Endothelial cell of umbilical vein (primary cell): ENCODE results near the gene TEX13C. TPM values are rescaled to one million over a fixed set of nuclear protein-coding genes. Genes with fewer than 3 reads are reported as not detected.

Experiments used
- Bru-seq: library from RNA; stranded (reverse); fragments of 400-500 nt; gene quantifications from one replicate; lab custom pipeline; 2021; lab: Mats Ljungman, UMichigan
- BruChase-seq, 2 experiments: library from RNA; stranded (reverse); fragments of 400-500 nt; gene quantifications; one replicate each; lab custom pipeline; 2021; lab: Mats Ljungman, UMichigan
- BruUV-seq: library from RNA; stranded (reverse); fragments of 400-500 nt; replicated peaks from 2 replicates; lab custom pipeline; 2021; lab: Mats Ljungman, UMichigan
- CTCF ChIA-PET: fragments of 300-600, 350-600 bp; sonication (Branson Sonifier 250); formaldehyde crosslinking; loops from one replicate; lab custom pipeline; 2021; ENCODE audit warnings: antibody characterized with exemption, inconsistent platforms; lab: Charles Lee
- POLR2A ChIA-PET: fragments of 300-600, 350-600 bp; sonication (Branson Sonifier 250); formaldehyde crosslinking; loops from one replicate; lab custom pipeline; 2021; ENCODE audit warnings: antibody characterized with exemption, inconsistent platforms; lab: Charles Lee
- DNase-seq: peaks from one replicate; pipeline ENCODE4 v3.0.0-alpha.2; 2011; ENCODE audit warnings: low read depth, low spot score
- FAIRE-seq: peaks from 2 replicates; lab custom pipeline; 2011; peaks lifted over from hg19 to GRCh38; lab: Jason Lieb, UNC
- H2AFZ ChIP-seq: 2 replicates; pipeline ENCODE4 v1.6.0; 2012; ENCODE audit warnings: low read depth, low read length, control low read depth, inconsistent platforms
- H3K27ac ChIP-seq: 2 replicates; pipeline ENCODE4 v1.5.1; 2011; ENCODE audit warnings: low read depth, mild to moderate bottlenecking, control low read depth, low read length, moderate library complexity; ENCODE audit not compliant: insufficient read depth
- H3K27me3 ChIP-seq, 2 experiments: 2 replicates each; pipeline versions ENCODE4 v1.6.0 to v1.6.1; 2011; ENCODE audit warnings: low read length in 2 of 2, mixed read lengths in 1 of 2; ENCODE audit not compliant: control insufficient read depth in 2 of 2, insufficient read depth in 2 of 2
- H3K36me3 ChIP-seq, 2 experiments: 2 replicates in 1 of 2; 3 replicates in 1 of 2; pipeline ENCODE4 v1.5.1; 2011; ENCODE audit warnings: low read length in 2 of 2, mild to moderate bottlenecking in 1 of 2, moderate library complexity in 1 of 2; ENCODE audit not compliant: control insufficient read depth in 2 of 2, insufficient read depth in 2 of 2; ENCODE audit errors: extremely low read depth in 1 of 2
- H3K4me1 ChIP-seq: 3 replicates; pipeline ENCODE4 v1.5.1; 2011; ENCODE audit warnings: mild to moderate bottlenecking, low read length; ENCODE audit not compliant: control insufficient read depth, insufficient read depth; ENCODE audit errors: extremely low read depth
- H3K4me2 ChIP-seq: 2 replicates; pipeline ENCODE4 v1.6.1; 2011; ENCODE audit warnings: low read length, control low read depth, mixed read lengths; ENCODE audit not compliant: insufficient read depth
- H3K4me3 ChIP-seq, 3 experiments: fragments of 200-600 bp in 1 of 3; sonication (generic), shearing (Covaris generic) in 1 of 3; replicated peaks in 1 of 3; 2 replicates each; pipeline ENCODE4 v1.5.1; 2011 to 2016; ENCODE audit warnings: control low read depth in 3 of 3, low read length in 3 of 3, mild to moderate bottlenecking in 2 of 3, inconsistent platforms in 1 of 3, low read depth in 1 of 3, moderate library complexity in 1 of 3; ENCODE audit not compliant: insufficient read depth in 1 of 3
- H3K79me2 ChIP-seq: 2 replicates; pipeline ENCODE4 v1.6.0; 2012; ENCODE audit warnings: low read length, inconsistent platforms; ENCODE audit not compliant: control insufficient read depth, insufficient read depth
- H3K9ac ChIP-seq: replicated peaks from 2 replicates; pipeline ENCODE3; 2011; ENCODE audit warnings: low read length, control low read depth; ENCODE audit not compliant: insufficient read depth; ENCODE audit errors: extremely low read depth
- H3K9me1 ChIP-seq: replicated peaks from 3 replicates; pipeline ENCODE4 v1.6.0; 2011; ENCODE audit warnings: mild to moderate bottlenecking, low read length; ENCODE audit not compliant: control insufficient read depth, insufficient read depth; ENCODE audit errors: extremely low read depth
- H3K9me3 ChIP-seq: replicated peaks from 2 replicates; pipeline ENCODE4 v1.5.1; 2012; ENCODE audit warnings: low read length, inconsistent platforms; ENCODE audit not compliant: control insufficient read depth, insufficient read depth
- H4K20me1 ChIP-seq: replicated peaks from 2 replicates; pipeline ENCODE3; 2011; ENCODE audit warnings: mild to moderate bottlenecking, low read length; ENCODE audit not compliant: control insufficient read depth, insufficient read depth; ENCODE audit errors: extremely low read depth
- CTCF ChIP-seq, 2 donors: IDR thresholded peaks; 1 replicate in 1 of 2; 2 replicates in 1 of 2; pipeline ENCODE4 v1.5.1; 2011; ENCODE audit warnings: low read length in 2 of 2, mild to moderate bottlenecking in 2 of 2, moderate library complexity in 2 of 2, control low read depth in 1 of 2, inconsistent platforms in 1 of 2, low read depth in 1 of 2; ENCODE audit not compliant: insufficient read depth in 1 of 2; ENCODE audit errors: extremely low read depth in 1 of 2
- EZH2 ChIP-seq: IDR thresholded peaks from 2 replicates; pipeline ENCODE4 v1.6.1; 2012; ENCODE audit warnings: borderline replicate concordance, low read depth, mild to moderate bottlenecking, moderate library complexity, low read length, inconsistent platforms; ENCODE audit not compliant: severe bottlenecking
- FOS ChIP-seq: IDR thresholded peaks from 2 replicates; pipeline ENCODE4 v1.6.1; 2011; ENCODE audit warnings: mild to moderate bottlenecking, low read length, moderate library complexity, borderline replicate concordance; ENCODE audit not compliant: insufficient read depth
- GATA2 ChIP-seq: IDR thresholded peaks from 2 replicates; pipeline ENCODE4 v1.7.0; 2011; ENCODE audit warnings: low read depth, mild to moderate bottlenecking, moderate library complexity, mixed read lengths, low read length; ENCODE audit not compliant: insufficient read length, insufficient read depth
- JUN ChIP-seq: IDR thresholded peaks from 2 replicates; pipeline ENCODE4 v1.6.1; 2011; ENCODE audit warnings: borderline replicate concordance, low read depth; ENCODE audit not compliant: insufficient read length, insufficient read depth
- MAX ChIP-seq: IDR thresholded peaks from 2 replicates; pipeline ENCODE4 v1.6.1; 2011; ENCODE audit not compliant: insufficient read depth, insufficient read length
- MYC ChIP-seq: IDR thresholded peaks from one replicate; pipeline ENCODE4 v1.6.1; 2011; ENCODE audit warnings: mild to moderate bottlenecking, low read depth, low read length
- POLR2A ChIP-seq: IDR thresholded peaks from 2 replicates; pipeline ENCODE4 v1.6.1; 2012; ENCODE audit warnings: low read depth, mild to moderate bottlenecking, control low read depth, low read length
- POLR2AphosphoS5 ChIP-seq: IDR thresholded peaks from 2 replicates; pipeline ENCODE4 v1.6.1; 2012; ENCODE audit warnings: low read depth, mild to moderate bottlenecking, control low read depth, low read length, moderate library complexity; ENCODE audit not compliant: insufficient read depth
- dilution Hi-C: fragments of 300-500 bp; cut with MboI; formaldehyde crosslinking; loops from one replicate; pipeline ENCODE4 v1.15.0; 2019; ENCODE audit warnings: low sequenced_read_pairs; ENCODE audit not compliant: extremely low pct_ligation_motif_present
- intact Hi-C: fragments of 100-400 bp; cut with micrococcal nuclease; formaldehyde crosslinking; loops from one replicate; pipeline ENCODE4 v1.10.0; 2022
- long read RNA-seq: library from polyadenylated mRNA; stranded (forward); transcript quantifications from one replicate; pipeline ENCODE4 v2.0.0, GENCODE V29; 2021
- polyA minus RNA-seq, 3 experiments: library from RNA; depleted of rRNA, polyadenylated mRNA; stranded (reverse); fragments of >200 nt; gene quantifications; 1 replicate in 1 of 3; 2 replicates in 2 of 3; pipeline ENCODE4 v1.2.3, GENCODE V29; 2011
- polyA plus RNA-seq, 4 experiments: library from polyadenylated mRNA; depleted of rRNA in 3 of 4; stranded (reverse) in 3 of 4; unstranded in 1 of 4; fragments of >200 nt; gene quantifications; 2 replicates each; pipeline versions ENCODE4 v1.2.1 to v1.2.3, GENCODE V29; 2011 to 2012; ENCODE audit warnings: missing spikeins in 1 of 4
- total RNA-seq: library from RNA; stranded (reverse); gene quantifications from 2 replicates; pipeline ENCODE4 v1.2.3, GENCODE V29; 2021

TEX13C gene
- total RNA-seq (not detected in 2 replicates), polyA plus RNA-seq (not detected in 2 replicates), polyA minus RNA-seq (not detected in 2 replicates), Bru-seq, nascent RNA (not detected), BruChase-seq, experiment 1, labeled RNA remaining after a 6-hour chase (not detected), BruChase-seq, experiment 2, labeled RNA remaining after a 2-hour chase (not detected)
- polyA plus RNA-seq (2011; cell fraction: cytosol; rRNA removed), result not detected in 2 replicates
- polyA plus RNA-seq (2011; cell fraction: nucleus; rRNA removed), result not detected in 2 replicates
- not detected in 2 replicates for polyA plus RNA-seq (2012)
- not detected for polyA minus RNA-seq (2011; cell fraction: cytosol; rRNA and poly(A)+ RNA removed)
- not detected in 2 replicates for polyA minus RNA-seq (2011; cell fraction: nucleus; rRNA and poly(A)+ RNA removed)
- long read RNA-seq, result 0 reads

- Histone ChIP-seq H3K9ac (no peak within 1 kb of the TSS), H3K27ac (no peak within 1 kb of the TSS), H3K36me3 (no peaks in the 10 kb centered on the region), H3K4me3 (no peak within 1 kb of the TSS), H3K27me3 (no peaks in the 10 kb centered on the region), H3K4me1 (no peaks in the 10 kb centered on the region), H2AFZ (no peak within 1 kb of the TSS), H3K9me3 (no peaks in the 10 kb centered on the region), H3K9me1 (no peaks in the 10 kb centered on the region), H3K4me2 (no peak within 1 kb of the TSS), H4K20me1 (no peaks in the 10 kb centered on the region), H3K79me2 (no peaks in the 10 kb centered on the region)
- TF ChIP-seq MYC (no peak), MAX (no peak), JUN (no peak), POLR2AphosphoS5 (no peak), FOS (no peak), CTCF (IDR thresholded peaks at IDR 0.05; ENCODE audit: extremely low read depth in 1 of 2, insufficient read depth in 1 of 2, low read depth in 1 of 2, low read length in 2 of 2) (no peak), EZH2 (no peak), POLR2A (no peak), GATA2 (no peak)
- ChIA-PET CTCF (no interaction called here), POLR2A (no interaction called here)
- DNase-seq (no peak), FAIRE-seq (no peak)
- intact Hi-C loops, result no loop called here
- no TSS peak for BruUV-seq
- dilution Hi-C loops, result no loop called here
Measured at GRCh38 chrX:125319646-125320521, at the start of gene TEX13C. TEX13C (plus strand) TSS chrX:125319871; CDS start chrX:125320120, 249 bp downstream.
